Panc1 (cell line): Measurements from ENCODE around the gene EXT2. TPM values are rescaled to one million over a fixed set of nuclear protein-coding genes. Genes with fewer than 3 reads are reported as not detected.

Experiments used
- ATAC-seq: fragments of 200-7000 bp; cut with Tn5 transposase; 2 replicates; pipeline ENCODE4 v1.9.1; 2020; ENCODE audit warnings: mild to moderate bottlenecking, moderate library complexity
- BruUV-seq: library from RNA; stranded (reverse); fragments of 400-500 nt; replicated peaks from 2 replicates; lab custom pipeline; 2021; lab: Mats Ljungman, UMichigan
- CTCF ChIA-PET: fragments of 300-600 bp; sonication (Branson Sonifier 250); formaldehyde crosslinking; loops from one replicate; lab custom pipeline; 2022; ENCODE audit warnings: antibody characterized with exemption; lab: Charles Lee
- POLR2A ChIA-PET: fragments of 300-600 bp; sonication (Branson Sonifier 250); formaldehyde crosslinking; loops from one replicate; lab custom pipeline; 2022; ENCODE audit warnings: antibody characterized with exemption; lab: Charles Lee
- DNase-seq: peaks from one replicate; pipeline ENCODE4 v3.0.0-alpha.2; 2010; ENCODE audit warnings: low read depth, low spot score
- H3K27ac ChIP-seq: 2 replicates; pipeline ENCODE4 v1.5.1; 2011; ENCODE audit warnings: mild to moderate bottlenecking, low read length, inconsistent platforms
- H3K27me3 ChIP-seq: fragments of 200-500 bp; sonication (Bioruptor generic); 2 replicates; pipeline ENCODE4 v1.6.0; 2014; ENCODE audit warnings: low read length, inconsistent platforms; ENCODE audit not compliant: control insufficient read depth, insufficient read depth
- H3K36me3 ChIP-seq: fragments of 200-500 bp; sonication (Bioruptor generic); 2 replicates; pipeline ENCODE4 v1.5.1; 2014; ENCODE audit warnings: inconsistent platforms, mild to moderate bottlenecking, low read length, moderate library complexity; ENCODE audit not compliant: control insufficient read depth, insufficient read depth
- H3K4me1 ChIP-seq: 2 replicates; pipeline ENCODE4 v1.5.1; 2011; ENCODE audit warnings: inconsistent platforms, mild to moderate bottlenecking, low read length, moderate library complexity; ENCODE audit not compliant: control insufficient read depth, insufficient read depth
- H3K4me3 ChIP-seq, 2 experiments: 2 replicates each; pipeline ENCODE4 v1.5.1; 2011 to 2012; ENCODE audit warnings: low read depth in 2 of 2, low read length in 2 of 2, mild to moderate bottlenecking in 2 of 2, inconsistent platforms in 1 of 2, moderate library complexity in 1 of 2
- H3K9me3 ChIP-seq: fragments of 200-500 bp; sonication (Bioruptor generic); 2 replicates; pipeline ENCODE4 v1.5.1; 2014; ENCODE audit warnings: low read depth, mild to moderate bottlenecking, inconsistent platforms, low read length, moderate library complexity; ENCODE audit not compliant: control insufficient read depth, insufficient read depth
- CTCF ChIP-seq: fragments of 450-650 bp; IDR thresholded peaks from 2 replicates; pipeline ENCODE4 v1.5.1; 2017; ENCODE audit warnings: mild to moderate bottlenecking
- POLR2AphosphoS5 ChIP-seq: IDR thresholded peaks from 2 replicates; pipeline ENCODE4 v1.6.1; 2012; ENCODE audit warnings: mild to moderate bottlenecking, low read depth, low read length, moderate library complexity
- REST ChIP-seq, 2 experiments: IDR thresholded peaks; 2 replicates each; pipeline ENCODE4 v1.6.1; 2011 to 2012; ENCODE audit warnings: low read depth in 2 of 2, control low read depth in 1 of 2, low read length in 1 of 2, mild to moderate bottlenecking in 1 of 2, moderate library complexity in 1 of 2; ENCODE audit not compliant: insufficient read depth in 1 of 2
- SIN3A ChIP-seq: IDR thresholded peaks from 2 replicates; pipeline ENCODE4 v1.6.1; 2012; ENCODE audit warnings: low read depth, mild to moderate bottlenecking, low read length, moderate library complexity, borderline replicate concordance; ENCODE audit not compliant: insufficient read depth
- TCF7L2 ChIP-seq: IDR thresholded peaks from 2 replicates; pipeline ENCODE4 v1.6.1; 2011; ENCODE audit warnings: mild to moderate bottlenecking, low read depth, low read length, inconsistent platforms
- in situ Hi-C: cut with HindIII; loops from 2 replicates; pipeline ENCODE4 v1.10.0; 2016; ENCODE audit warnings: low sequenced_read_pairs, low pct_unique_long_range_greater_than_20kb
- intact Hi-C: fragments of 100-400 bp; cut with micrococcal nuclease; formaldehyde crosslinking; loops from one replicate; pipeline ENCODE4 v1.10.0; 2022; ENCODE audit not compliant: unreplicated experiment
- total RNA-seq: library from RNA; stranded (reverse); gene quantifications from one replicate; pipeline ENCODE4 v1.2.1, GENCODE V29; 2021; ENCODE audit not compliant: unreplicated experiment

EXT2 gene
- total RNA-seq, 1 experiment from 2014 or later, result 57.5 TPM

GRCh38 chr11:44229098-44229497 lies 133.6 kb downstream of the EXT2 start:
- ChIA-PET POLR2A (no interaction called here), CTCF (no interaction called here)
- Histone ChIP-seq H3K9me3 (no peaks in the 10 kb centered on the region), H3K4me1 (no peaks in the 10 kb centered on the region), H3K27ac (no peak overlapping the region), H3K4me3 (no peak overlapping the region), H3K36me3 (no peaks in the 10 kb centered on the region), H3K27me3 (no peaks in the 10 kb centered on the region)
- no peak for DNase-seq
- intact Hi-C loops, result no loop called here
- TF ChIP-seq CTCF, result no peak
- TF ChIP-seq SIN3A, result no peak
- no peak for TF ChIP-seq REST (IDR thresholded peaks at IDR 0.05; ENCODE audit: insufficient read depth in 1 of 2, low read depth in 2 of 2, low read length in 1 of 2)
- TF ChIP-seq POLR2AphosphoS5, result no peak
- no peak for TF ChIP-seq TCF7L2
- in situ Hi-C loops, result no loop called here
- no peak for ATAC-seq
- no TSS peak for BruUV-seq

- no peak for ATAC-seq
These were observed 134.1 kb downstream of the EXT2 start for GRCh38 chr11:44229624-44230023.

More at GRCh38 chr11:44229624-44230023, 134.1 kb downstream of the EXT2 start:
- ChIA-PET CTCF (no interaction called here), POLR2A (no interaction called here)
- intact Hi-C loops (no loop called here), in situ Hi-C loops (no loop called here)
- Histone ChIP-seq H3K9me3 (no peaks in the 10 kb centered on the region), H3K4me1 (no peaks in the 10 kb centered on the region), H3K36me3 (no peaks in the 10 kb centered on the region), H3K4me3 (no peak overlapping the region), H3K27me3 (no peaks in the 10 kb centered on the region), H3K27ac (no peak overlapping the region)
- no peak for TF ChIP-seq SIN3A
- TF ChIP-seq REST (IDR thresholded peaks at IDR 0.05; ENCODE audit: insufficient read depth in 1 of 2, low read depth in 2 of 2, low read length in 1 of 2), result no peak
- no peak for TF ChIP-seq TCF7L2
- no peak for TF ChIP-seq POLR2AphosphoS5
- TF ChIP-seq CTCF, result no peak
- DNase-seq, result no peak
- BruUV-seq, result no TSS peak
